ENCODE measurements around the gene NCAPG. TPM values are rescaled to one million over a fixed set of nuclear protein-coding genes. Genes with fewer than 3 reads are reported as not detected.

NCAPG gene
- total and polyA plus RNA-seq, 10 of the 15 experiments (the other 5 are each of a cell fraction or from before 2014, with no cell fraction given): 17.3 to 93.9 (median 53.7) TPM

DNA sequence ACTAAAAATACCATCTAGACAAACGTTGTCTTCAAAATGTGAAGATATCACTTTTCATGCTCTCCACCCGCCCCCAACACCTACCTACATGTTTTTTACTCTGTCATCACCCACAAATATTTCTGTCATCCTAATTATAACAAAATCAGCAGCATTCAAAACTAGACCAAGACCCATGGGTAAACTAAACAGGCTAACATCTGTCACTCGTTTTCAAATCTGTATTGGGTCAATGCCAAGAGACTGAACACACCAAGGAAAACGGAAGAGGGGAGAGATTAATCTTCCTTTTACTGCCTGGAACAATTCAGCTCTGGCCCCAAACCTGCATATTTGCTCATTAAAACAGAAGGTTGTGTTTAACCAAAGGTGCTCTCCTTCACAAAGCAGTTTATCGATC, 46.8 kb upstream of the NCAPG start (continued):
- no peak for TF ChIP-seq PRDM15 (CRISPR knock-in tag; IDR thresholded peaks at IDR 0.05)
- no peak for TF ChIP-seq NR2F1 (conservative IDR thresholded peaks at IDR 0.05)
- TF ChIP-seq RAD21 (IDR thresholded peaks at IDR 0.05; ENCODE audit: insufficient read depth, low read depth, low read length): no peak
- TF ChIP-seq ZNF622 (IDR thresholded peaks at IDR 0.05): no peak
- no peak for TF ChIP-seq RAD51 (IDR thresholded peaks at IDR 0.05)
- TF ChIP-seq, protein P1, sequence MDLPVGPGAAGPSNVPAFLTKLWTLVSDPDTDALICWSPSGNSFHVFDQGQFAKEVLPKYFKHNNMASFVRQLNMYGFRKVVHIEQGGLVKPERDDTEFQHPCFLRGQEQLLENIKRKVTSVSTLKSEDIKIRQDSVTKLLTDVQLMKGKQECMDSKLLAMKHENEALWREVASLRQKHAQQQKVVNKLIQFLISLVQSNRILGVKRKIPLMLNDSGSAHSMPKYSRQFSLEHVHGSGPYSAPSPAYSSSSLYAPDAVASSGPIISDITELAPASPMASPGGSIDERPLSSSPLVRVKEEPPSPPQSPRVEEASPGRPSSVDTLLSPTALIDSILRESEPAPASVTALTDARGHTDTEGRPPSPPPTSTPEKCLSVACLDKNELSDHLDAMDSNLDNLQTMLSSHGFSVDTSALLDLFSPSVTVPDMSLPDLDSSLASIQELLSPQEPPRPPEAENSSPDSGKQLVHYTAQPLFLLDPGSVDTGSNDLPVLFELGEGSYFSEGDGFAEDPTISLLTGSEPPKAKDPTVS (IDR thresholded peaks at IDR 0.05; ENCODE audit: low read depth, low read length): no peak

DNA sequence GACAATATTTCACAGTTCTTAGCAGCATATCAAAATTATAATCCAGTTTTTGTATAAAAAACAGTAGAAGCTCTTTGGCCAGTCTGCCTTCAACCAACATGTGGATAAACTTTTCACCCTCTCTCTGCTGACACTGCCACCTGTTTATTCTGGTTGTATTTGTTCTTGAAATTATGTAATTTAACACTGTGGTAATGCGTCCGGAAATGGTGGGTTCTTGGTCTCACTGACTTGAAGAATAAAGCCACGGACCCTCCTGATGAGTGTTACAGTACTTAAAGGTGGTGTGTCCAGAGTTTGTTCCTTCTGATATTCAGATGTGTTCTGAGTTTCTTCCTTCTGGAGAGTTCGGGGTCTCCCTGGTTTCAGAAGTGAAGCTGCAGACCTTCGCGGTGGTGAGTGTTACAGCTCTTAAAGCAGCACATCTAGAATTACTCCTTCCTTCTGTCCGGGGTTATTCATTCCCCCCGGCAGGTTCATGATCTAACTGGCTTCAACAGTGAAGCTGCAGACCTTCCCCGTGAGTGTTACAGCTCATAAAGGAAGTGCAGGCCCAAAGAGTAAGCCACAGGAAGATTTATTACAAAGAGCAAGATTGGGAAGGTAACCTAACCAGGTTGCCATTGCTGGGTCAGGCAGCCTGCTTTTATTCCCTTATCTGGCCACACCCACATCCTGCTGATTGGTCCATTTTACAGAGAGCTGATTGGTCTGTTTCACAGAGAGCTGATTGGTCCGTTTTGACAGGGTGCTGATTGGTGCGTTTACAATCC, 45.1 kb upstream of the NCAPG start:
- FAIRE-seq (no peak), ATAC-seq (peak; percentile 40; the same call in 2 of the 3 replicates), DNase-seq (ENCODE audit: low read depth, low spot score) (no peak)
- Histone ChIP-seq H3K4me2 (ENCODE audit: control insufficient read depth, insufficient read depth) (no peak overlapping the region), H3K4me3 (no peak overlapping the region), H3K4me1 (ENCODE audit: control insufficient read depth, insufficient read depth, low read length) (no peaks in the 10 kb centered on the region), H3K9me3 (replicated peaks; ENCODE audit: control insufficient read depth, insufficient read depth, low read length) (no peaks in the 10 kb centered on the region; the same call in 2 of the 3 replicates), H2AFZ (ENCODE audit: control insufficient read depth, low read depth, low read length) (peak overlapping the region; percentile 34; the same call in 1 of the 2 replicates), H3K27ac (ENCODE audit: control insufficient read depth, insufficient read depth) (no peak overlapping the region), H3K9ac (ENCODE audit: control insufficient read depth, insufficient read depth, low read length) (no peak overlapping the region), H3K27me3 (replicated peaks in 1 of 2; ENCODE audit: control insufficient read depth in 2 of 2, insufficient read depth in 2 of 2, low read length in 1 of 2) (no peaks in the 10 kb centered on the region), H3K79me2 (ENCODE audit: control insufficient read depth, insufficient read depth, low read length) (no peaks in the 10 kb centered on the region), H3K36me3 (ENCODE audit: control insufficient read depth in 2 of 2, insufficient read depth in 2 of 2, low read length in 1 of 2) (no peaks in the 10 kb centered on the region), H4K20me1 (ENCODE audit: control insufficient read depth, insufficient read depth) (no peaks in the 10 kb centered on the region)
- in situ Hi-C loops (cut with MboI): no loop called here
- ChIA-PET SMC1A (ENCODE audit: uncharacterized antibody, unreplicated experiment) (no interaction called here), RAD21 (ENCODE audit: unreplicated experiment) (no interaction called here), CTCF (interaction anchor here (1.5 kb wide), 1 partner anchor 10 kb away, joined by 3 read pairs; no protein-coding TSS in a partner anchor), POLR2A (no interaction called here)
- no TSS peak for BruUV-seq (replicated peaks)
- 25% methylated on average over 11 of the region's 11 CpGs for WGBS (ENCODE audit: insufficient coverage, insufficient replicate concordance, low lambda C conversion rate, missing lambda C conversion rate)
- TF ChIP-seq ZBTB11 (CRISPR knock-in tag; IDR thresholded peaks at IDR 0.05) (no peak), NFYB (IDR thresholded peaks at IDR 0.05; ENCODE audit: insufficient read depth, low read depth, low read length) (peak; percentile 77), RUNX3 (IDR thresholded peaks at IDR 0.05; ENCODE audit: low read length) (peak; percentile 33; the same call in 1 of the 2 replicates), ATF7 (IDR thresholded peaks at IDR 0.05; ENCODE audit: low read depth) (0 out of 2 replicates have a peak, but pooled peaks have one; percentile 23)
- TF ChIP-seq, protein P2, sequence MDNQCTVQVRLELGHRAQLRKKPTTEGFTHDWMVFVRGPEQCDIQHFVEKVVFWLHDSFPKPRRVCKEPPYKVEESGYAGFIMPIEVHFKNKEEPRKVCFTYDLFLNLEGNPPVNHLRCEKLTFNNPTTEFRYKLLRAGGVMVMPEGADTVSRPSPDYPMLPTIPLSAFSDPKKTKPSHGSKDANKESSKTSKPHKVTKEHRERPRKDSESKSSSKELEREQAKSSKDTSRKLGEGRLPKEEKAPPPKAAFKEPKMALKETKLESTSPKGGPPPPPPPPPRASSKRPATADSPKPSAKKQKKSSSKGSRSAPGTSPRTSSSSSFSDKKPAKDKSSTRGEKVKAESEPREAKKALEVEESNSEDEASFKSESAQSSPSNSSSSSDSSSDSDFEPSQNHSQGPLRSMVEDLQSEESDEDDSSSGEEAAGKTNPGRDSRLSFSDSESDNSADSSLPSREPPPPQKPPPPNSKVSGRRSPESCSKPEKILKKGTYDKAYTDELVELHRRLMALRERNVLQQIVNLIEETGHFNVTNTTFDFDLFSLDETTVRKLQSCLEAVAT (IDR thresholded peaks at IDR 0.05): no peak
- intact Hi-C loops (cut with micrococcal nuclease; ENCODE audit: unreplicated experiment): no loop called here

Measured in GM12878 (cell line).